ENCODE data around the gene C7orf25.

C7orf25 gene

DNA sequence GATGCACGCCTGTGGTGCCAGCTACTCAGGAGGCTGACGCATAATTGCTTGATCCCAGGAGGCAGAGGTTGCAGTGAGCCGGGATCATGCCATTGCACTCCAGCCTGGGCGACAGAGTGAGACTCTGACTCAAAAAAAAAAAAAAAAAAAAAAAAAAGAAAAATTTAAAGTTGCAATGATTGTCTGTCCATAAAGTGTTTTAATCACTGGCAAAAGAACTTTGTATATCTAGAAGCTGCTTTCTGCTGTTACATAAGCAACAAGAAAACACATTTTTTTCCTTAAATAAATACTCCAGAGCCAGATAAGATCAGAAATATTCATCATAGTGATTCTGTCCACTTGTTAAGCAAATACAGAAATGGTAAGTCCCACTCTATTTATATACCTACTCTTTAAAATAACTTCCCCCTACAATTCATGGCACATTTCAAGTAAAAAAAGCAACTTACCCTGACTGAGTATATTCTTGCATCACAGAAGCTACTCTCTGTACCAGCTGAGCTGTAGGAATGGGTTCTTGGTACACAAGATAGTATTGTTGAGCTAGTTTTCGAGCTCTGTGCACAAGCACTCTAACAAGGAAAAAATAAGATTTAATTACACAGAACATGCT, 12.5 kb upstream of the C7orf25 start:
- no peak overlapping the region for H3K4me3 ChIP-seq (ENCODE audit: low read depth, low read length)
- TF ChIP-seq, protein P1, sequence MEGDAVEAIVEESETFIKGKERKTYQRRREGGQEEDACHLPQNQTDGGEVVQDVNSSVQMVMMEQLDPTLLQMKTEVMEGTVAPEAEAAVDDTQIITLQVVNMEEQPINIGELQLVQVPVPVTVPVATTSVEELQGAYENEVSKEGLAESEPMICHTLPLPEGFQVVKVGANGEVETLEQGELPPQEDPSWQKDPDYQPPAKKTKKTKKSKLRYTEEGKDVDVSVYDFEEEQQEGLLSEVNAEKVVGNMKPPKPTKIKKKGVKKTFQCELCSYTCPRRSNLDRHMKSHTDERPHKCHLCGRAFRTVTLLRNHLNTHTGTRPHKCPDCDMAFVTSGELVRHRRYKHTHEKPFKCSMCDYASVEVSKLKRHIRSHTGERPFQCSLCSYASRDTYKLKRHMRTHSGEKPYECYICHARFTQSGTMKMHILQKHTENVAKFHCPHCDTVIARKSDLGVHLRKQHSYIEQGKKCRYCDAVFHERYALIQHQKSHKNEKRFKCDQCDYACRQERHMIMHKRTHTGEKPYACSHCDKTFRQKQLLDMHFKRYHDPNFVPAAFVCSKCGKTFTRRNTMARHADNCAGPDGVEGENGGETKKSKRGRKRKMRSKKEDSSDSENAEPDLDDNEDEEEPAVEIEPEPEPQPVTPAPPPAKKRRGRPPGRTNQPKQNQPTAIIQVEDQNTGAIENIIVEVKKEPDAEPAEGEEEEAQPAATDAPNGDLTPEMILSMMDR (IDR thresholded peaks at IDR 0.05; ENCODE audit: low read depth, low read length), result no peak
- TF ChIP-seq MYC (IDR thresholded peaks at IDR 0.05; ENCODE audit: low read depth, low read length) (no peak), POLR2A (IDR thresholded peaks at IDR 0.05; ENCODE audit: extremely low read depth, insufficient read length) (no peak)
- TF ChIP-seq, protein P2, sequence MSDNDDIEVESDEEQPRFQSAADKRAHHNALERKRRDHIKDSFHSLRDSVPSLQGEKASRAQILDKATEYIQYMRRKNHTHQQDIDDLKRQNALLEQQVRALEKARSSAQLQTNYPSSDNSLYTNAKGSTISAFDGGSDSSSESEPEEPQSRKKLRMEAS (IDR thresholded peaks at IDR 0.05; ENCODE audit: low read depth, low read length), result no peak
- no peak for DNase-seq (ENCODE audit: low read depth)

DNA sequence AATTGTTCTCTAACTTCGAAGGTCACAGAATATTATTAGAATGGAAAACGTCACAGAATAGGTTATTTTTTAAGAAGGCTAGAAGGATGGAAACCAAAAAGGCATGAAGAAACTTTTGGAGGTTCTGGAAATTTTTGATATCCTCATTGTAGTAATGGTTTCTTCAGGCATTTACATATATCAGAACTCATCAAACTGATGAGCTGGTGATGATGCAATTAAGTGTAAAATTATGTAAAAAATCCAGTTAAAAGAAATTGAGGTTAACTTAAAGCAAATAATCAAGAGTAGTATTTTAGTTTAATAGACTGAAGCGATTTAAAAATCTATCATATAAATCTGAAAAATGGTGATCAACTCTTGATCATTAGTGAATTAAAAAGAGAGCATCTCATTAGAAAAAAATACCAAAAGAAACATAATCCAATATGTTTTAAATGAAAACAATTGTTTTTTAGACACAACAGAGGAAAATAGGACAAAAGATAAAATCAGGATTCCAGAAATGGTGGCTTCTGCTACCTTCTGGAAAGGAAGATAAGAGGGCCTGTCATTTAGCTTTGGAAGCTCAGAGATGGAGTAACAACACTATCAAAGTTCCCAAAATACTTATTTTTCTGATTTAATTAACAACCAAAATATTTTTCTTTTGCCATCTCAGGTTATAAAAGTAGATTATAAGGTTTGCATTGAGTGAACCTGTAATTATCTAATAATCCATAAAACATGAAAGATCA, 10.3 kb upstream of the C7orf25 start:
- DNase-seq (ENCODE audit: low read depth), result no peak
- TF ChIP-seq MYC (IDR thresholded peaks at IDR 0.05; ENCODE audit: low read depth, low read length) (no peak), POLR2A (IDR thresholded peaks at IDR 0.05; ENCODE audit: extremely low read depth, insufficient read length) (no peak)
- TF ChIP-seq, protein P2 (IDR thresholded peaks at IDR 0.05; ENCODE audit: low read depth, low read length), result no peak
- TF ChIP-seq, protein P1 (IDR thresholded peaks at IDR 0.05; ENCODE audit: low read depth, low read length), result no peak
- no peak overlapping the region for H3K4me3 ChIP-seq (ENCODE audit: low read depth, low read length)

DNA sequence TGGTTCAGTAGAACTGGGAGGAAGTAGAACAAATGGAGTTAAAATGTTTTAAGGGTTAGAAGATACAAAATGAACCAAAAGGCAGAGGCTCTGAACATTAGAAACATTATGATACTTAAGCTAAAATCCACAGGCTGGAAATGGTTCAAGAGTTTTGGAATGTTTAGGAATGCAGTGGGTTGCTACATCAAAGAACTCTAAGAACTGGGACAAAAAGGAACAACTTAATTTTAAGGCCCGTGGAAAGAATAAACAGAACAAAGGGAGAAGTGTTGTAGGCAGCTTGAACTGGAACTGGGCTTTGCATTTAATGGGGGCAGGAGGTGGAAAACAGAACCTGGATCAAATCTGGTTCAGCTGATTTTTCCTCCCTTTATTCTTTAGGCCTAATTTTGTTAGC, 3.5 kb upstream of the C7orf25 start:
- DNase-seq (ENCODE audit: low read depth), result no peak

DNA sequence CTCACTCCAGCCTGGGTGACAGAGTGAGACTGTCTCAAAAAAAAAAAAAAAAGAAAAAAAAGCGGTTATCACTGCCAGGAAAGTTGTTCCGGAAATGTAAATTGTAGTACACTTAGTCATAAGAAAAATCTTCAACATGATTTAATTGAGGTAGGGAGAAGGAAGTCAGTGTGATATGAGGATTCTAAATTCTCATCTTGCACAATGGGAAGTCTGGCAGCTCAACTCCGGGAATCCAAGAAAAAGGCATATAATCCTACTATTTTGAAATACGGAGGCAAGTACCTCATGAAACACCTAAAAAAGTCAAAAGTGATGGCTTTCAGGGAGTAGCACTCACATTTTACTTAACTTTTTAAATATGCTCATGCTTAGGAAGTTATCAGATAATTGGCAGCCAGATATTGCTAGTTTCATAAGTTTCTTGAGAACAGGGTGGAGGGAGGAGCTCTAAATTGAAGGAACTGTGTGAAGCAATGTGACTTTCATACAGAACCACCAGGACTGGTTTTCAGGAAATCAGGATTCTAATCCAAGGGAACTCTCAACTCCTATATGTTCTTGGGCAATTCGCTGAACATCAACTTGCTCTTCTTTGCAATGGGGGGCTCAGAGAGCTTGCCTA, 2.7 kb upstream of the C7orf25 start:
- TF ChIP-seq, protein P1 (IDR thresholded peaks at IDR 0.05; ENCODE audit: low read depth, low read length), result no peak
- TF ChIP-seq MYC (IDR thresholded peaks at IDR 0.05; ENCODE audit: low read depth, low read length), result no peak
- TF ChIP-seq POLR2A (IDR thresholded peaks at IDR 0.05; ENCODE audit: extremely low read depth, insufficient read length), result no peak
- TF ChIP-seq, protein P2 (IDR thresholded peaks at IDR 0.05; ENCODE audit: low read depth, low read length), result no peak
- no peak for DNase-seq (ENCODE audit: low read depth)
- H3K4me3 ChIP-seq (ENCODE audit: low read depth, low read length), result no peak overlapping the region

More for the DNA sequence above, 3.5 kb upstream of the C7orf25 start:
- TF ChIP-seq, protein P2 (IDR thresholded peaks at IDR 0.05; ENCODE audit: low read depth, low read length), result no peak
- TF ChIP-seq, protein P1 (IDR thresholded peaks at IDR 0.05; ENCODE audit: low read depth, low read length), result no peak
- TF ChIP-seq MYC (IDR thresholded peaks at IDR 0.05; ENCODE audit: low read depth, low read length) (no peak), POLR2A (IDR thresholded peaks at IDR 0.05; ENCODE audit: extremely low read depth, insufficient read length) (no peak)
- H3K4me3 ChIP-seq (ENCODE audit: low read depth, low read length), result no peak overlapping the region

DNA sequence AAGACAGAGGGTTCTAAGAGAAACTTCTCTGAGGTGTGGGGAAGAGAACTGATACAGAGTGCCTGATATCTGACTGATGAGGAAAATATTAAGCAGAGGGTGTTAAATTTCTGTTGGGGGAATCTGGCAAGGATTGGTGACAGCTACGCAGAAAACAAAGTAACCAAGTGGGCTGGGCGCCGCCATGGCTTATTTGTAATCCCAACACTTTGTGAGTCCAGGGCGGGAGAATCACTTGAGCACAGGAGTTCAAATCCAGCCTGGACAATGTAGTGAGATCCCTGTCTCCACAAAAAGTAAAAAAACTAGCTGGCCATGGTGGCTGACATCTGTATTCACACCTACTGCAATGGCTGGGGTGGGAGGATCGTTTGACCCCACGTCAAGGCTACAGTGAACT, 2.1 kb upstream of the C7orf25 start:
- no peak overlapping the region for H3K4me3 ChIP-seq (ENCODE audit: low read depth, low read length)
- TF ChIP-seq POLR2A (IDR thresholded peaks at IDR 0.05; ENCODE audit: extremely low read depth, insufficient read length) (no peak), MYC (IDR thresholded peaks at IDR 0.05; ENCODE audit: low read depth, low read length) (no peak)
- TF ChIP-seq, protein P1 (IDR thresholded peaks at IDR 0.05; ENCODE audit: low read depth, low read length), result no peak
- TF ChIP-seq, protein P2 (IDR thresholded peaks at IDR 0.05; ENCODE audit: low read depth, low read length), result no peak
- DNase-seq (ENCODE audit: low read depth), result no peak
